Osteocyte (in vitro differentiated cells): Measurements from ENCODE around the gene E4F1. TPM values are rescaled to one million over a fixed set of nuclear protein-coding genes. Genes with fewer than 3 reads are reported as not detected.

Source experiments
- DNase-seq: peaks from one replicate; pipeline ENCODE4 v3.0.0; 2021; ENCODE audit warnings: mixed read lengths; ENCODE audit not compliant: unreplicated experiment; ENCODE audit errors: extremely low spot score
- H3K27ac Mint-ChIP-seq: one replicate; pipeline ENCODE4 v1.8.0; 2021; ENCODE audit warnings: mild to moderate bottlenecking, mixed read lengths; ENCODE audit not compliant: unreplicated experiment
- H3K27me3 Mint-ChIP-seq: one replicate; pipeline ENCODE4 v1.8.0; 2021; ENCODE audit warnings: mixed read lengths; ENCODE audit not compliant: unreplicated experiment
- H3K36me3 Mint-ChIP-seq: one replicate; pipeline ENCODE4 v1.8.0; 2021; ENCODE audit warnings: mixed read lengths; ENCODE audit not compliant: unreplicated experiment
- H3K4me1 Mint-ChIP-seq: one replicate; pipeline ENCODE4 v1.8.0; 2021; ENCODE audit warnings: mixed read lengths; ENCODE audit not compliant: unreplicated experiment
- H3K4me3 Mint-ChIP-seq: one replicate; pipeline ENCODE4 v1.8.0; 2021; ENCODE audit warnings: mild to moderate bottlenecking, moderate library complexity, mixed read lengths; ENCODE audit not compliant: unreplicated experiment
- H3K9me3 Mint-ChIP-seq: one replicate; pipeline ENCODE4 v1.8.0; 2021; ENCODE audit warnings: mixed read lengths; ENCODE audit not compliant: unreplicated experiment
- total RNA-seq: library from RNA; stranded (reverse); gene quantifications from 2 replicates; pipeline ENCODE4 v1.2.1, GENCODE V29; 2021
- TF ChIP-seq, protein P1 (sequence below): fragments of 200-600 bp; sonication (generic); IDR thresholded peaks from 2 replicates; pipeline ENCODE4 v1.5.0; 2021; ENCODE audit warnings: antibody characterized with exemption, mild to moderate bottlenecking, moderate library complexity

The E4F1 gene
- total RNA-seq, 1 donor from 2014 or later: 26.9 TPM

DNA sequence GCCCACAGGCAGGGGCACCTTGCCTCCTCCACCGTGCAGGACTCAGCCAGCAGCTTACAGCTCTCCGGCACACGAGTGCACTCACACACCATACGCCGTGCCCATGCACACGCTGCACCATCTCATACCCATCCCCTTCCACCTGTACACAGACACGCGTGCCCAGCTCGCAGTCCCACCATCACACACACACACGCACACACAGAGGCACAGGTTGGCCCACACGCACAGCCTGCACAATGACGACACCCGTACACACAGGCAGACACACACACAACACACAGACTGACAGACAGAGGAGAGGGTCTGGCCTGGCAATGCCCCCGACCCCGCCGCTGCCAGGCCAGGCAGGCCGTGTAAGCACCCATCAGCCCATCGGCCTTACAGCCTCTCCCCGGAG, 39.0 kb upstream of the E4F1 start:
- no peaks in the 10 kb centered on the region for H3K9me3 Mint-ChIP-seq
- DNase-seq: no peak
- H3K27me3 Mint-ChIP-seq: no peaks in the 10 kb centered on the region
- no peak overlapping the region for H3K27ac Mint-ChIP-seq
- TF ChIP-seq, protein P1, sequence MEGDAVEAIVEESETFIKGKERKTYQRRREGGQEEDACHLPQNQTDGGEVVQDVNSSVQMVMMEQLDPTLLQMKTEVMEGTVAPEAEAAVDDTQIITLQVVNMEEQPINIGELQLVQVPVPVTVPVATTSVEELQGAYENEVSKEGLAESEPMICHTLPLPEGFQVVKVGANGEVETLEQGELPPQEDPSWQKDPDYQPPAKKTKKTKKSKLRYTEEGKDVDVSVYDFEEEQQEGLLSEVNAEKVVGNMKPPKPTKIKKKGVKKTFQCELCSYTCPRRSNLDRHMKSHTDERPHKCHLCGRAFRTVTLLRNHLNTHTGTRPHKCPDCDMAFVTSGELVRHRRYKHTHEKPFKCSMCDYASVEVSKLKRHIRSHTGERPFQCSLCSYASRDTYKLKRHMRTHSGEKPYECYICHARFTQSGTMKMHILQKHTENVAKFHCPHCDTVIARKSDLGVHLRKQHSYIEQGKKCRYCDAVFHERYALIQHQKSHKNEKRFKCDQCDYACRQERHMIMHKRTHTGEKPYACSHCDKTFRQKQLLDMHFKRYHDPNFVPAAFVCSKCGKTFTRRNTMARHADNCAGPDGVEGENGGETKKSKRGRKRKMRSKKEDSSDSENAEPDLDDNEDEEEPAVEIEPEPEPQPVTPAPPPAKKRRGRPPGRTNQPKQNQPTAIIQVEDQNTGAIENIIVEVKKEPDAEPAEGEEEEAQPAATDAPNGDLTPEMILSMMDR: no peak
- H3K4me1 Mint-ChIP-seq: no peaks in the 10 kb centered on the region
- H3K36me3 Mint-ChIP-seq: no peaks in the 10 kb centered on the region
- H3K4me3 Mint-ChIP-seq: no peak overlapping the region

DNA sequence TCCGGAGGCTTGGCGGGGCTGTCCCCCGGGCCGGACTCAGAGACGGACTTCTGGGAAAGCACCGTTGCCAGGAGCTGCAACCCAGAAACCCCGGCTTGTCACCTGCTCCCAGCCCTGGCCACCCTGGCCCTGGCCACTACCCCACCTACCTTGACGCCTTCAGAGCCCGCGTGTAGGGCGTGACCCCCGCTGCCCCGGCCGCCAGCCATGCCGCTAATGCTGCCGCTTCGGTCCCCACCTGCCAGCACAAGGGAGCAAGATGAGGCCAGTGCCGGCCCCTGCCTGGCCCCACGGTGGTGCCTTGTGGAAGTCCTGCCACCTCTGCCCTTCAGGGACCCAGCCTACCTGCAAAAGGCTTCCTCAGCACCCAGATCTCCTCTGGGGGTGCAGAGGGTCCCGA, 38.4 kb upstream of the E4F1 start:
- no peaks in the 10 kb centered on the region for H3K27me3 Mint-ChIP-seq
- DNase-seq: no peak
- no peaks in the 10 kb centered on the region for H3K36me3 Mint-ChIP-seq
- no peak overlapping the region for H3K27ac Mint-ChIP-seq
- no peak overlapping the region for H3K4me3 Mint-ChIP-seq
- H3K9me3 Mint-ChIP-seq: no peaks in the 10 kb centered on the region
- H3K4me1 Mint-ChIP-seq: no peaks in the 10 kb centered on the region
- TF ChIP-seq, protein P1: no peak

DNA sequence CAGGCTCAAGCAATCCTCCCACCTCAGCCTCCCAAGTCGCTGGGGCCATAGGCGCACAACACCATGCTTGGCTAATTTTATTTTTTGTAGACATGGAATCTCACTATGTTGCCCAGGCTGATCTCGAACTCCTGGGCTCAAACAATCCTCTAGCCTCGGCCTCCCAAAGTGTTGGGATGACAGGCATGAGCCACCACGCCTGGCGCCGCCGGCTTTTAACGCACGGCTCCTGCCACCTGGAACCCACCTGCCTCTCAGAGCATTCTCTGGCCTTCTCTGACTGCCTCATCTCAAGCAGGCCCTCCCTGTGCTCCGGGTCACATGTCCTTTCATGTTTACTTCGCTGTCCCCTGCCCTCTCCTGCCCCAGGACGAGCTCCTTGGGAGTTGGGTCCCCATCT, 37.3 kb upstream of the E4F1 start:
- H3K36me3 Mint-ChIP-seq: no peaks in the 10 kb centered on the region
- no peak overlapping the region for H3K27ac Mint-ChIP-seq
- no peaks in the 10 kb centered on the region for H3K9me3 Mint-ChIP-seq
- TF ChIP-seq, protein P1: no peak
- no peak overlapping the region for H3K4me3 Mint-ChIP-seq
- H3K27me3 Mint-ChIP-seq: no peaks in the 10 kb centered on the region
- H3K4me1 Mint-ChIP-seq: no peaks in the 10 kb centered on the region
- DNase-seq: no peak

DNA sequence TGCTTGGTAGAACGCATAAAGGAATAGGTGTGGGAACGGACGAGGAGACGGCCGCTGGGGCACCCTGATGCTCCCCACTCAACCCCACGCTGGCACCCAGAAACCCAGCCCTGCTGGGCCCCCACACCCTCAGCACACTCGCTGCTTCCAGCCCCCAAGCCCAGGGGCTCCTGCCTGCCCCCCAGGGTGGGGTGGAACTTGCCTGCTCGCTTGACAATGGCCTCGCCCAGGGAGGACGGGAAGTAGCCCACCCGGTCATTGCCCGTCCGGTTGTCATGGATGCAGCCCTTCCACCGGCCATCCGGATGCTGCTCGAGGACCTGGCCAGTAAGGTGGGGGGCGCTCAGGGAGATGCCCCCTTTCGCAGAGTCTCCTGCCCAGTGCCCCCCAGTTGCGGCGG, 36.9 kb upstream of the E4F1 start:
- Mint-ChIP-seq H3K4me1 (no peaks in the 10 kb centered on the region), H3K36me3 (no peaks in the 10 kb centered on the region), H3K9me3 (no peaks in the 10 kb centered on the region), H3K27ac (no peak overlapping the region), H3K27me3 (no peaks in the 10 kb centered on the region), H3K4me3 (no peak overlapping the region)
- TF ChIP-seq, protein P1: no peak
- DNase-seq: no peak

DNA sequence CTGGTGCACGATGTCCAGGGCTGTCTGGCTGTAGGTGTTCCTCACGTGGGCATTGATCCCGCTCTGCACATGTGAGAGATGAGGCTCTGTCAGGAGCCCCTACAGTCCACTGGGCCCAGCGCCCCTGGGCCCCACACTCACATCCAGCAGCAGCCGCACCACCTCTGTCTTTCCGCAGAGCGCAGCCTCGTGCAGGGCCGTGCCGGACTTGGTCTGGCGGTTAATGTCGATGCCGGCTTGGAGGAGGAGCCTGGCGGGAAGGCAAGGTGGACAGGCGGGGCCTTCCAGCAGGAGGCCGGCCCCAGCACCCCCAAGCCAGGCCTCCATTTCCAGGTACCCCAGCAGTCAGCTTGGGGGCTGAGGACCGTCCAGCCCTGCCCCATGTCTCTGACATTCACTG, 36.2 kb upstream of the E4F1 start:
- TF ChIP-seq, protein P1: no peak
- DNase-seq: no peak
- H3K4me3 Mint-ChIP-seq: no peak overlapping the region

More for the DNA sequence above, 36.2 kb upstream of the E4F1 start:
- H3K27me3 Mint-ChIP-seq: no peaks in the 10 kb centered on the region
- no peak overlapping the region for H3K27ac Mint-ChIP-seq
- H3K9me3 Mint-ChIP-seq: no peaks in the 10 kb centered on the region
- H3K4me1 Mint-ChIP-seq: no peaks in the 10 kb centered on the region
- H3K36me3 Mint-ChIP-seq: no peaks in the 10 kb centered on the region
